ENCODE measurements around the gene PPP1R7.

DNA sequence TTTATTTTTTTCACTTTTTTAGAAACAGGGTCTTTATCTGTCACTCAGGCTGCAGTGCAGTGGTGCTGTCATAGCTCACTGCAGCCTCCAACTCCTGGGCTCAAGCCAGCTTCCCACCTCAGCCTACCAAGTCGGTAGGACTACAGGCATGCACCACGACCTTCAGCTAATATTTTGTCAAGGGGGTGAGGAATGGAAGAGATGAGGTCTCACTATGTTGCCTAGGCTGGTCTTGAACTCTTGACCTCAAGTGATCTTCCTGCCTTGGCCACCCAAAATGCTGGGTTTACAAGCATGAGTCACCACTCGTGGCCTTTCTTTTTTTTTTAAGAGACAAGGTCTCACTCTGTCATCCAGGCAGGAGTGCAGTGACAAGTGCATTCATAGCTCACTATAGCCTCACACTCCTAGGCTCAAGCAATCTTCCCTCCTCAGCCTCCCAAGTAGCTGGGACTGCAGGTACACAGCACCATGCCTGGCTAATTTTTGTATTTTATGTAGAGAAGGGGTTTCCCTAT, 13.4 kb downstream of the PPP1R7 start:
- TF ChIP-seq EP300 (IDR thresholded peaks at IDR 0.05; ENCODE audit: borderline replicate concordance) (no peak), TAF1 (IDR thresholded peaks at IDR 0.05; ENCODE audit: low read depth) (no peak), RAD21 (IDR thresholded peaks at IDR 0.05; ENCODE audit: low read depth) (no peak), FOXM1 (IDR thresholded peaks at IDR 0.05; ENCODE audit: borderline replicate concordance, low read depth) (no peak), EGR1 (IDR thresholded peaks at IDR 0.05) (no peak), NFIC (IDR thresholded peaks at IDR 0.05) (no peak), ZBTB7A (IDR thresholded peaks at IDR 0.05; ENCODE audit: low read depth) (no peak), YY1 (IDR thresholded peaks at IDR 0.05; ENCODE audit: low read depth) (no peak), TEAD4 (IDR thresholded peaks at IDR 0.05) (no peak)
- TF ChIP-seq, protein P1, sequence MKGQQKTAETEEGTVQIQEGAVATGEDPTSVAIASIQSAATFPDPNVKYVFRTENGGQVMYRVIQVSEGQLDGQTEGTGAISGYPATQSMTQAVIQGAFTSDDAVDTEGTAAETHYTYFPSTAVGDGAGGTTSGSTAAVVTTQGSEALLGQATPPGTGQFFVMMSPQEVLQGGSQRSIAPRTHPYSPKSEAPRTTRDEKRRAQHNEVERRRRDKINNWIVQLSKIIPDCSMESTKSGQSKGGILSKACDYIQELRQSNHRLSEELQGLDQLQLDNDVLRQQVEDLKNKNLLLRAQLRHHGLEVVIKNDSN (IDR thresholded peaks at IDR 0.05): no peak
- TF ChIP-seq, protein P2, sequence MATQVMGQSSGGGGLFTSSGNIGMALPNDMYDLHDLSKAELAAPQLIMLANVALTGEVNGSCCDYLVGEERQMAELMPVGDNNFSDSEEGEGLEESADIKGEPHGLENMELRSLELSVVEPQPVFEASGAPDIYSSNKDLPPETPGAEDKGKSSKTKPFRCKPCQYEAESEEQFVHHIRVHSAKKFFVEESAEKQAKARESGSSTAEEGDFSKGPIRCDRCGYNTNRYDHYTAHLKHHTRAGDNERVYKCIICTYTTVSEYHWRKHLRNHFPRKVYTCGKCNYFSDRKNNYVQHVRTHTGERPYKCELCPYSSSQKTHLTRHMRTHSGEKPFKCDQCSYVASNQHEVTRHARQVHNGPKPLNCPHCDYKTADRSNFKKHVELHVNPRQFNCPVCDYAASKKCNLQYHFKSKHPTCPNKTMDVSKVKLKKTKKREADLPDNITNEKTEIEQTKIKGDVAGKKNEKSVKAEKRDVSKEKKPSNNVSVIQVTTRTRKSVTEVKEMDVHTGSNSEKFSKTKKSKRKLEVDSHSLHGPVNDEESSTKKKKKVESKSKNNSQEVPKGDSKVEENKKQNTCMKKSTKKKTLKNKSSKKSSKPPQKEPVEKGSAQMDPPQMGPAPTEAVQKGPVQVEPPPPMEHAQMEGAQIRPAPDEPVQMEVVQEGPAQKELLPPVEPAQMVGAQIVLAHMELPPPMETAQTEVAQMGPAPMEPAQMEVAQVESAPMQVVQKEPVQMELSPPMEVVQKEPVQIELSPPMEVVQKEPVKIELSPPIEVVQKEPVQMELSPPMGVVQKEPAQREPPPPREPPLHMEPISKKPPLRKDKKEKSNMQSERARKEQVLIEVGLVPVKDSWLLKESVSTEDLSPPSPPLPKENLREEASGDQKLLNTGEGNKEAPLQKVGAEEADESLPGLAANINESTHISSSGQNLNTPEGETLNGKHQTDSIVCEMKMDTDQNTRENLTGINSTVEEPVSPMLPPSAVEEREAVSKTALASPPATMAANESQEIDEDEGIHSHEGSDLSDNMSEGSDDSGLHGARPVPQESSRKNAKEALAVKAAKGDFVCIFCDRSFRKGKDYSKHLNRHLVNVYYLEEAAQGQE (IDR thresholded peaks at IDR 0.05; ENCODE audit: low read depth): no peak
- TF ChIP-seq, protein P3, sequence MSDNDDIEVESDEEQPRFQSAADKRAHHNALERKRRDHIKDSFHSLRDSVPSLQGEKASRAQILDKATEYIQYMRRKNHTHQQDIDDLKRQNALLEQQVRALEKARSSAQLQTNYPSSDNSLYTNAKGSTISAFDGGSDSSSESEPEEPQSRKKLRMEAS (IDR thresholded peaks at IDR 0.05): no peak

All from Ishikawa (cell line).